DMS 273 treated with DMSO at 0.1 percent for 48 hours (cell line): ENCODE measurements around the gene CDH1.

Experiments used
- DNase-seq: peaks from one replicate; lab custom pipeline; 2025; lab: John Stamatoyannopoulos, UW

Gene CDH1

GRCh38 chr16:68732042-68732680 is 4.9 kb upstream of the CDH1 start:
- peak; percentile 20 for DNase-seq

DNA sequence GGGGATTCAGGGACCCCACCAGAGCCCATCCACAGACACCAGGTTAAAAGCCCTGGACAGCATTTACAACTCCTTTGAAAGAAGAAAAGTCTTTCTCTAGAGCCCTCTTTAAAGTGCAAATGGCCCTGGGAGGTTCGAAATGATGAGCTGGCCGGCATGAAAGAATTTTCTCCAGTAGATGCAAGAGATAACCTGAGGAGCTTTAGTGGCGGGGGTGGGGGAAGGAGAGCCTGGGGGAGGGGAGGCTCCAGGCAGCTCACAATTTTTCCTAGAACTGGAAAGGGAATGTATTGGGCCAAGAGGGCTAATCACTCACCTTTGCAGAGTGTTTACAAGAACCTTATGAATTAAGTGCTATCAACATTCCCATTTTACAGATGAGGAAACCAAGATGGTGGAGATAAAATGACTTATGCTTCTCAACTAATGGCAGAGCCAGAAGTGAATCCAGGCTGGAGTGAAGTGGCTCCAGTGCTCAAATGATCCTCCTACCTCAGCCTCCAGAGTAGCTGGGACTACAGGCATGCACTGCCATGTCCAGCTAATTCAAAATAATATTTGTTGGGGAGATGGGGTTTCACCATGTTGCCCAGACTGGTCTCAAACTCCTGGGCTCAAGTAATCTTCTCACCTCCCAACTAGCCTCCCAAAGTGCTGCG is 4.2 kb upstream of the CDH1 start:
- no peak for DNase-seq

- no peak for DNase-seq
These were observed 3.5 kb upstream of the CDH1 start for GRCh38 chr16:68733570-68733969.

DNA sequence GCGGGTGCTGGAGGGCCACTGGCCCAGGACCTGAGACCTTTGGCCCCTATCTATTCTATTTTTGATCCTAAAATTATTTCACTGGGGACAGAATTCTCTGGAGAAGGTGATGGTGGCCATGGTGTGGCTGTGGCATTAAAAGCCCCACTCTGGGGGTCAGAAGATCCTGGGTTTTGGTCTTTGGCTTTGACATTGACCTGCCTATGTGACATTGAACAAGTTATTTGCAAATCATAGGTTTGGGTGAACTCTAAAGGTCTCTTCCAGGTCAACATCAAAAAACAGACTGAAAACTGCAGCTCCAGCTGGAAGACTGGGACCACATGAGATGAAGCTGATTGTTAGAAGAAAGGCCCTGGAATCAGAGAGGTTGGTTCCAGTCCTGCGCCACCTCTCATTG is 2.3 kb upstream of the CDH1 start:
- no peak for DNase-seq

GRCh38 chr16:68736561-68736960 is 531 bp upstream of the CDH1 start:
- DNase-seq, result no peak

GRCh38 chr16:68737730-68738629 is 888 bp downstream of the CDH1 start:
- DNase-seq, result no peak

- DNase-seq, result no peak
These were observed 3.0 kb downstream of the CDH1 start for GRCh38 chr16:68739964-68740627.

DNA sequence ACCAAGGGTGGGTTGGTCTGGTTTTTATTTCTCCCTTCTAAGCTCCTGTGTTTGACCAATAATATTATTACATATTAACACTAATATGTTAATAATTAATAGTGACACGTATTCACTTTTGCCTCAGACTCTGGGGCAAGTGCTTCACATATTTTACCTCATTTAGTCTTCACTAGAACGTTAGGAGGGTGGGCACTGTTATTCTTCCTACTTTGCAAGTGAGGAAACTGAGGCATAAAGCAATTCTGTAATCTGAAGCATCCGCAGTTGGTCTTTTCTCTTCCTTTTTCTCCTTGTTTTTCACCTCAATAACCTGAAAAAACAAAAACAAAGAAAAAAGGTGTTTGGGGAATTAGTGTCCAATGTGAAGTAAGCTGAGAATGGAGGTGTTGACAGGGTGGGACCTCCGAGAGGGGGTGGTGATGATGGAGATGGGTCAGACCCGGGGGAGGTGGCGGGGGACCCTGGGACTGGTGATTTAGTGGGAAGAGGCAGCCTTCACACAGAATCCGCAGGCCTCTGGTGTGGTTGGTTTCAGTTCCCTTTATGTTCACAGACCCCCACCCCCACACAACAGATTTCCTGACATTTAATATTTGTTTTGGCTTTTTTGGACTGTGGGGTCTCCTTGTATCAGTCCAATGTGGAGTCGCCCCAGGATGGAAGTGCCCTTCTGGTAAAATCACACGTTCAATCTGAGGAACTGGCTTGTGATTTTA is 3.7 kb downstream of the CDH1 start:
- DNase-seq, result no peak

GRCh38 chr16:68743664-68744063 is 6.6 kb downstream of the CDH1 start:
- DNase-seq, result no peak

GRCh38 chr16:68744744-68745280 is 7.7 kb downstream of the CDH1 start:
- no peak for DNase-seq

- DNase-seq, result no peak
These were observed 9.9 kb downstream of the CDH1 start for GRCh38 chr16:68746951-68747350.

- no peak for DNase-seq
These were observed 12.3 kb downstream of the CDH1 start for GRCh38 chr16:68749432-68749831.

DNA sequence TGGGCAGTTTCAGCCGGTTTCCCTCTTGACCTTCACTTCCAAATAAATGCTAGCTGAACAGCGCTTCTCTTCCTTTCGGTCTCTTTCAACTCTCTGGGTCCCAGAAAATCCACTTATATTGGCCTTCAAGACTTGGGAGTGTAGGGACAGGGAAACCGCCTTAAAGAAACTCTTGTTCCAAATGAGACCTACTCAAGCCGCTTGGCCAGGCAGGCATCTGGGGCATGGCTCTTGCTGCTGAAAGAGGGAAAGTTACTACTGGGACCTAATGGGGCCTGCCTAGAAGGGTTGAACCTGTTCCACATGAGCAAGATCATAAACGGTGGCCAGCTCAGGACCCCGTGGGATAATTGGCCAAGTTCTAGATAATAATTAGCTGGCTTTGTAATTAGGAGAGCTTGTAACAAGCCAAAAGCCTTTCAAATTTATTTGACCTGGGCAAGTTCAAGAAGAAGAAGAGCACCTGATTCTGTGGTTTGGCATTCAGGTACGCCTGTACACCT is 13.2 kb downstream of the CDH1 start:
- no peak for DNase-seq

DNA sequence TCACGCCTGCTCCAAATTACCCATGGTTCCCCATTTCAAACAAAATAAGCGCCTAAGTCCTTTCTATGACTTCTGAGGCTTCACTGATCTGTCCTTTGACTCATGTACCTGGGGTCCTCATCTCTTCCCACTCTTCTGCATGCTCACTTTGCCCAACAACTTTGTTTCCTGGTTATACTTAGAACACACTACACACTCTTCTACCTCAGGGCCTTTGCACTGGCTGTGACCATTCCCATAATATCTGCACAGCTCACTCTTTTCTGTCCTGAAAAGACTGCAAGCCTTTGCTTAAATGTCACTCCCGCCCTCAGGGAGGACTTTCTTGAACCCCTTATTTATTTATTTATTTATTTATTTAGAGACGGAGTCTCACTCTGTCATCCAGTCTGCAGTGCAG is 14.1 kb downstream of the CDH1 start:
- no peak for DNase-seq

GRCh38 chr16:68752602-68753001 is 15.5 kb downstream of the CDH1 start:
- DNase-seq, result no peak

DNA sequence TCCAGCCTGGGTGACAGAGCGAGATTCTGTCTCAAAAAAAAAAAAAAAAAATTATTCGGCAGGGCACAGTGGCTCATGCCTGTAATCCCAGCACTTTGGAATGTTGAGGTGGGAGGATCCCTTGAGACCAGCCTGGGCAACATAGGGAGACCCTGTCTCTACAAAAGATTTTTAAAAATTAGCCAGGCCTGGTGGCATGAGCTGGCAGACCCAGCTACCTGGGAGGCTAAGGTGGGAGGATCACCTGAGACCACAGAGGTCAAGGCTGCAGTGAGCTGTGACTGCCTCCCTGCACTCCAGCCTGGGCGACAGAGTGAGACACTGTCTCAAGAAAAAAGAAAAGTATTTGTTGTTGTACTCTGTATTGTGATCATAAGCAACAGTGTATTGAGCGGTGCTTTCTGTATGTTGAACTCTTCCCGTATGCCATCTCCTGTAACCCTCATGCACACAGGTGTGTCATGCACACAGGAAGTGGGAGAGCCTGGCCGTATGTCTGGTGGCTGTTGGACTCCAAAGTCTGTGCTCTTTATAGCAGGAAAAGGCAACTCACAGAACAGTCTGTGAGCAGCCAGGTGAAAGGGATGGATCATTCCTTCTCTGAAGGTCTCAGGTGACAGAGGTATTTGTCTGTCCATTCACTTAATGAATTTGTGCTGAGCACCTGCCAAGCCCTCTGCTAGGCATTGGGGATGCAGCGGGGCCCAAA is 17.1 kb downstream of the CDH1 start:
- DNase-seq, result no peak

GRCh38 chr16:68756239-68756915 is 19.3 kb downstream of the CDH1 start:
- DNase-seq, result no peak

- no peak for DNase-seq
These were observed 20.5 kb downstream of the CDH1 start for GRCh38 chr16:68757625-68757935.

DNA sequence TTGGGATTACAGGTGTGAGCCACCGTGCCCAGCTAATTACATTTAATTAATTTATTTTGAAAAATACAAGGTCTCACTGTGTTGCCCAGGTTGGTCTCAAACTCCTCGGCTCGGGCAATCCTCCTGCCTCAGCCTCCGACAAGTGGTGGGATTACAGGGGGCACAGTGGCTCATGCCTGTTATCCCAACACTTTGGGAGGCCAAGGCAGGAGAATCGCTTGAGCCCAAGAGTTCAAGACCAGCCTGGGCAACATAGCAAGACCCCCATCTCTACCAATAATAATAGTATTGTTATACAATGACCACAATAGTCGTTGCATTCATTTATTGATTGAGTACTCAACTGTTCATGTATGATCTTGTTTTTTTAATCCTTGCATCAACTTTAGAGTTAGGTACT is 22.0 kb downstream of the CDH1 start:
- DNase-seq, result no peak

GRCh38 chr16:68760671-68761275 is 23.7 kb downstream of the CDH1 start:
- no peak for DNase-seq
